K562 (cell line): ENCODE results near the gene EFNA5.

Source experiments
- ATF3 ChIP-seq, 2 experiments: fragments of 450-650 bp in 1 of 2; sonication (generic) in 1 of 2; formaldehyde crosslinking in 1 of 2; IDR thresholded peaks in 1 of 2; conservative IDR thresholded peaks in 1 of 2; 2 replicates each; pipeline versions ENCODE4 v1.6.1 to v1.8.1; 2016 to 2023; ENCODE audit warnings: mild to moderate bottlenecking in 2 of 2, moderate library complexity in 2 of 2, inconsistent platforms in 1 of 2, missing genetic modification reagents in 1 of 2
- CTCF ChIP-seq, 3 experiments: IDR thresholded peaks in 2 of 3; conservative IDR thresholded peaks in 1 of 3; 2 replicates each; pipeline ENCODE4 v1.5.1; 2011 to 2012; ENCODE audit warnings: low read length in 3 of 3, mild to moderate bottlenecking in 3 of 3, control low read depth in 2 of 3, improper control_type of control experiment in 1 of 3, inconsistent platforms in 1 of 3, low read depth in 1 of 3, mixed read lengths in 1 of 3, moderate library complexity in 1 of 3; ENCODE audit not compliant: insufficient read depth in 2 of 3
- JUN ChIP-seq, 2 experiments: sonication (generic) in 1 of 2; formaldehyde crosslinking in 1 of 2; IDR thresholded peaks; 2 replicates each; pipeline versions ENCODE4 v1.6.1 to v1.8.0; 2012 to 2022; ENCODE audit warnings: borderline replicate concordance in 2 of 2, mild to moderate bottlenecking in 2 of 2, improper control_type of control experiment in 1 of 2, low read depth in 1 of 2, low read length in 1 of 2, missing genetic modification reagents in 1 of 2
- MBD2 ChIP-seq: sonication (generic); IDR thresholded peaks from 2 replicates; pipeline ENCODE4 v1.6.1; 2016; ENCODE audit warnings: low read depth, borderline replicate concordance
- MEIS2 ChIP-seq: fragments of 450-650 bp; IDR thresholded peaks from 2 replicates; pipeline ENCODE4 v1.6.1; 2014; ENCODE audit warnings: mild to moderate bottlenecking; ENCODE audit not compliant: partially characterized antibody
- MNT ChIP-seq, 2 experiments: fragments of 450-650 bp; conservative IDR thresholded peaks; 2 replicates each; pipeline ENCODE4 v1.6.1; 2017; ENCODE audit warnings: mild to moderate bottlenecking in 2 of 2, moderate library complexity in 2 of 2
- NFYB ChIP-seq: IDR thresholded peaks from 2 replicates; pipeline ENCODE4 v1.6.1; 2011; ENCODE audit warnings: mild to moderate bottlenecking, moderate library complexity; ENCODE audit not compliant: insufficient read length; ENCODE audit errors: extremely low read depth
- NR3C1 ChIP-seq: sonication (generic); formaldehyde crosslinking; IDR thresholded peaks from 2 replicates; pipeline ENCODE4 v1.8.1; 2022; ENCODE audit warnings: missing genetic modification reagents
- PHF21A ChIP-seq: fragments of 450-650 bp; IDR thresholded peaks from 2 replicates; pipeline ENCODE4 v1.6.1; 2017; ENCODE audit warnings: low read depth, borderline replicate concordance
- POLR2A ChIP-seq: fragments of 450-650 bp; conservative IDR thresholded peaks from 2 replicates; pipeline ENCODE4 v1.6.1; 2016
- TAF1 ChIP-seq: IDR thresholded peaks from 2 replicates; pipeline ENCODE4 v1.6.1; 2011; ENCODE audit warnings: mild to moderate bottlenecking, low read length, moderate library complexity; ENCODE audit not compliant: insufficient read depth, control insufficient read depth, severe bottlenecking; ENCODE audit errors: extremely low read depth
- ZNF224 ChIP-seq: sonication (generic); formaldehyde crosslinking; IDR thresholded peaks from 2 replicates; pipeline ENCODE4 v1.8.0; 2022; ENCODE audit warnings: mild to moderate bottlenecking, missing genetic modification reagents
- ZNF282 ChIP-seq: sonication (generic); formaldehyde crosslinking; IDR thresholded peaks from 2 replicates; pipeline ENCODE4 v1.8.1; 2023; ENCODE audit warnings: missing genetic modification reagents
- ZNF561 ChIP-seq: fragments of 450-650 bp; formaldehyde crosslinking; conservative IDR thresholded peaks from 2 replicates; pipeline ENCODE4 v1.4.0; 2020; ENCODE audit warnings: mild to moderate bottlenecking, moderate library complexity

DNA sequence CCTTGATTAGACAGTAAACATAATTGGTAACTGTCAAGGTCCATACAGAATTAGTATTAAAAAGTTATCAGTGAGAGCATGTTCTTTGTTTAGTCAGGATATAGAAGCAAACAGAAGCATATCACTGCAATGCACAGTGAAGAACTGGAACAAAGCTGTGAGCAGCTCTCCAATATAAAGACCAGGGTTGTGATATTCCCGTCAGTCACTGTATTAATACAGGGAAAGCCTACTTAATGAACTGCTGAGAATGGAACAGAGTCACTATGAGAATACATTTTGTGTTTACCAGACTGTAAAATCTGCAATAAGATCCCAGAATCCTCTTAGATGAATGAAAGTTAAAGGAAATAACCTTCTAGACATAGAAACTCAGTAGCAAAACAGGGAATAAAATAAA is 58.2 kb downstream of the EFNA5 start:
- TF ChIP-seq ZNF561 (no peak), NFYB (no peak), MBD2 (no peak), ZNF282 (CRISPR knock-in tag) (no peak), CTCF (IDR thresholded peaks at IDR 0.05 in 2 of 3, conservative IDR thresholded peaks at IDR 0.05 in 1 of 3; ENCODE audit: insufficient read depth in 2 of 3, low read depth in 1 of 3, low read length in 3 of 3) (no peak), ZNF224 (CRISPR knock-in tag) (no peak), NR3C1 (no peak), TAF1 (no peak), JUN (IDR thresholded peaks at IDR 0.05; ENCODE audit: borderline replicate concordance, low read depth, low read length) (no peak), JUN (CRISPR knock-in tag; IDR thresholded peaks at IDR 0.05; ENCODE audit: borderline replicate concordance) (no peak), ATF3 (IDR thresholded peaks at IDR 0.05) (no peak), ATF3 (CRISPR knock-in tag; conservative IDR thresholded peaks at IDR 0.05) (no peak), MEIS2 (no peak), POLR2A (no peak), MNT (conservative IDR thresholded peaks at IDR 0.05) (no peak), PHF21A (no peak)
